ACHN (cell line): ENCODE results near the gene ENDOD1.
"Not testable (repeated sequence)": the region's sequence is repeated elsewhere in the genome, so short reads cannot be mapped to it uniquely, and the experiment has no call there.

Experiments used
- DNase-seq: peaks from one replicate; pipeline ENCODE4 v3.0.0-alpha.2; 2015
- in situ Hi-C: cut with HindIII; loops from 2 replicates; pipeline ENCODE4 v1.10.0; 2017; ENCODE audit warnings: low sequenced_read_pairs, low pct_ligation_motif_present, low pct_unique_long_range_greater_than_20kb

The ENDOD1 gene

DNA sequence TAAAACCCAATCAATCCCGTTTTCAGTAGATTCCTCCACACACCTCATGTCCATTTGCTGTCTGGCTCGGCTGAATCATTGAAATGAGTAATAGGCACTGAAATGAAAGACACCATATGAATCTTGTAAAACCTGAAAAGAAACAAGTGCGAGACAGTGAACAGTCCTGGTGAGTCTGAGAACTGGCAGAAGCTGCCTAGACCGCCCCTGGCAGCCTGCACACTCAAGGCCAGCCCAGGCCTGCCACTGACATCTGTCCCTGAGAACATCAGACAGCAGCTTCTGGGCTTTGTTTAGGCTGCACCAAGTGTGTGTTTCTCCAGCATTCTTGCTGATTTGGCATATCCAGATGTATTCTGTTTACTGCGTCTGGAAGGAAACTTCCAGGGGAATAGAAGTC is 44.8 kb downstream of the ENDOD1 start:
- peak; percentile 1 for DNase-seq
- in situ Hi-C loops = no loop called here

DNA sequence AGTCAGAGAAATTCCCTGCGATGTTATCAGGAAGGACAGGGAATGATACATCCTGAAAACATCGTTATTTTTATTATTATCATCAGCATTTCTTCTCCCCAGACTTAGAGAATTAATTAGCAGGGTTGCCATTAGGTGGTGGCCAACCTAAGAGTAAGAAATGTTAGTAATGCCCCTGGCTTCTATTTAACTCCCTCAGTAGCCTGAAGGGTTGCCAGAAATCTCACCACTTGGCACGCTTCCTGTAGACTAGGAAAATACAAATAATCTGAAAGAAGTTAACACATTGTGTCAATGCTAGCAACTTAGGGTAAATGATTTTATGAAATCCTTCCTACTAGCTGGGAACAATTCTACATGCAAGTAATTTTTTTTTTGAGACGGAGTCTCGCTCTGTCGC is 45.5 kb downstream of the ENDOD1 start:
- in situ Hi-C loops = no loop called here
- no peak for DNase-seq

DNA sequence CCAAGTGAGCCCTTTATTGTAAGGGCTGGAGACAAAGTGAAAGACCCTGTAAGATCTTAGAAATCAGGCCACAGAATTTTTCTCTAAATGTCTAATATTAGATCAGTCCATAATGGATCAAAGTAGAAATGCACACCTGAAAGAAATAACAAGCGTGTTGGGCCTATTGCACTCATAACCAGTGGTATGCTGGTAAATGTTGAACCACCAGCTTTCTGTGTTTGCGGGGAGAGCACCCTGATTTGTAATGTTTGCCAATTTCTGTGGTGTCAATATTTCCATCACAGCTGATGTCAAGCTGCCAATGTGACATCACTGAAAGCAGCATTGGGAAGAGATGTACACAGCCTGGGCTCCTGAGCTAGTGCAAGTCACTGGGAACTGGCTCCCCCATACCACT is 46.2 kb downstream of the ENDOD1 start:
- in situ Hi-C loops = no loop called here
- DNase-seq = no peak

DNA sequence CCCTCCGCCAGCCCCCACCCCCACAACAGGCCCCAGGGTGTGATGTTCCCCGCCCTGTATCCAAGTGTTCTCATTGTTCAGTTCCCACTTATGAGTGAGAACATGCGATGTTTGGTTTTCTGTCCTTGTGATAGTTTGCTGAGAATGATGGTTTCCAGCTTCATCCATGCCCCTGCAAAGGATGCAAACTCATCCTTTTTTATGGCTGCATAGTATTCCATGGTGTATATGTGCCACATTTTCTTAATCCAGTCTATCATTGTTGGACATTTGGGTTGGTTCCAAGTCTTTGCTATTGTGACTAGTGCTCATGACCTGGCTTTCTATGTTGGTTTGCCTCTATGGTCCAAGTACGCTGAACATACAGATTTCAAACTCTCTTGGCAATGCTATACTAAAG is 47.1 kb downstream of the ENDOD1 start:
- in situ Hi-C loops, DNase-seq: not testable (repeated sequence)

DNA sequence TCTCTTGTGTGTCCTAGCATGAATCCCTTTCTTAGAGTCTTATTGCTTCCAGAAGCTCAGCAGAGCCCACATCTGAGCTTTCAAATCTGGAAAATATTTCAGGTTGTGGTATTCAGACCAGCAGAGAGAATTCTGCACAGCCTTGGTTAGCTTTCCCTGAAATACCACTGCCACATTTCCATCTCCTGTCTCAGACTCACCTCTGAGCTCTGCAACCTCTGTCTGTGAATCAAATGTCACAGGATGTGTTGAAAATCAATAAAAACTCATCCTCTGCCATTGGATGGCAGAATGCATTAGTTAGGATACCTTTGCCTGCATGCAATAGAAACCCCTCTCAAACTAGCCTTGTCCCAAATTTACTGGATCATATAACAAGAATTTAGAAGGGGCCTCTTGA is 47.7 kb downstream of the ENDOD1 start:
- no peak for DNase-seq
- in situ Hi-C loops = no loop called here

DNA sequence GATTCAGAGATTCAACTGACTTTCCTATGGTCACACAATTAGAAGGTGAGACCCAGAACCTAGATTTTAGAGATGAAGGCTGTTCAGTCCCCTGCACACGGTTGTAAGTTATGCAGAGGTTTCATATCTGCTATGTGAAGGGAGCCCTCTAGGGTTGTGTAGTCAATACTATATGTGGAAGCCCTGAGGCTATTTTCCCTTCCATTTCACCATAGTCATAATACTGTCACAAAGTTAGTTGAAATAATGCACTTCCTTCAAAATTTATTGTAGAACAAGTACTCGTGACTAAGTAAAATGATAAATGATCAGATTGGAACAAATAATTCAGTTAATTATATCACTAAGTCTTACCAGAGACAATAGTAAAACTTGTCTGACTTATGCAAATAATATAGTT is 48.8 kb downstream of the ENDOD1 start:
- DNase-seq = peak; percentile 21
- in situ Hi-C loops = no loop called here

DNA sequence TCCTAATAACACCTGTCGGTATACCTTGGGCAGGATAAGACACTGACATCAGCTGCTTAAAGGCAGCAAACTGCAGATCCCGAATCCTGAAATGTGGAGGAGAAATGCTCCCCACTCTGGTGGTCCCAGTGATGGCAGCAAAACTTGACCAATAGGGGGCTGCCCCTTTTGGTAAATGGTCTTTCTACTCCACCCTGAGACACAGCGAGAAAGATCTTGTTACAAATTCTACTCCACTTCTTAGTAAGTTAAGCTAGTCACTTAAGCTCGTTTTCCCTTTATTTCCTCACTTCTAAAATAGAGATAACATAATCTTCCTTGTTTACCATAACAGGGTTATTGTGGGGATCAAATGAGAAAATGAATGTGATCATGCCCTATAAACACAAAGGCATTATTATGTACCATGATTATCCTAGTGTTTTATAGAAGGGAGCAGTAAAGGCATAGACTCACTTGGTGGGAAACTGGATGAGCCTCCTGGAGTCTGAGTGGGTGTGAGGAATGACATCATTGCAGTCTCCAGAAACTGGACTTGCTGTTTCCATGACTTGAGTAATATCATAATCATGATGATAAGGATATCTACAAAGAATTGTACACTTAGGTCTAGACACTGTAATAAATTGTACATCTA is 50.9 kb downstream of the ENDOD1 start:
- DNase-seq = no peak
- in situ Hi-C loops = no loop called here

DNA sequence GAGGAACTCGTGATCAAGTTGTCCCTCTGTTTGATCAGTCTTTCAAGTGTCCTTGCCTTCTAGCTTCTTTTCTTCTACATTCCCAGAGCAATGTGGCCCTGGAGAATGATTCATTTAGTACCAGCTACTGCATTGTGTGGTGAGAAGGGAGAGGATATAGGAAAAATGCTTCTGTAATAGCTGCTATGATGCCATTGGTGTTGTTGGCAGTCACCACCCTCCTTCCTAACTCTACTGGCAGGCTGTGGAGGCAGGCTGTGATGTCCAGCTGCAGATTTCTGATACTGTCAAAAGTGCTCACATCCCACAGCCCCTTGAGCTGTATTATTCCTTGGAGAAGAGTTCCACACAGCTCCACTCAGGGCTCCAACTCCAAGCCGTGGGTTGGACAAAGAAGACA is 52.8 kb downstream of the ENDOD1 start:
- DNase-seq = no peak
- in situ Hi-C loops = no loop called here

DNA sequence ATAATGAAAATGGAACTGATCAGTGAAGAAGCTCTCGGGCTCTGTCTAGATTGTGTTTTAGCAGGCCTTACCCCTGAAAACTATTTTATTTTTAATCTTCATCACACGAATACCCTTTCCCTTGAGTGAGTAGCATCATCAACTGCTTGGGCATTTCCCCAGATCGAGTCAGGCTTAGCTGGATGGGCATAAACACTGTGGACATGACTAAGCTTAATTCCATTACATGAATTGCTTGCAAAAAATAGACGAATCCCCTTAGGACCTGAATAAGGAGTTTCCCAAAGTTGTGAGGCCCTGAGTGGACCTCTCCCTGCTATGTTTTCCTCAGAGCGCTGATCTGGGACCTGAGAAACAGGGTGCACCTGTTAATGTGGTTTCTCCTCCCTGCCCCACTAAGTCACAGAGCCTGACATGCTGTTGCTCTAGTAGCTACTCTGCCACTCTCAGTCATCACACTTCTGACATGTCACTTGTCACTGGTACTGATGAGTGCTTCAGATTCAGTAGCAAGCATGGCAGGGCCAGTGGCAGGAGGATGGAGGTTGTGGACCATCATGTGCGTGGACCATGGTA is 53.5 kb downstream of the ENDOD1 start:
- in situ Hi-C loops = no loop called here
- DNase-seq = no peak

DNA sequence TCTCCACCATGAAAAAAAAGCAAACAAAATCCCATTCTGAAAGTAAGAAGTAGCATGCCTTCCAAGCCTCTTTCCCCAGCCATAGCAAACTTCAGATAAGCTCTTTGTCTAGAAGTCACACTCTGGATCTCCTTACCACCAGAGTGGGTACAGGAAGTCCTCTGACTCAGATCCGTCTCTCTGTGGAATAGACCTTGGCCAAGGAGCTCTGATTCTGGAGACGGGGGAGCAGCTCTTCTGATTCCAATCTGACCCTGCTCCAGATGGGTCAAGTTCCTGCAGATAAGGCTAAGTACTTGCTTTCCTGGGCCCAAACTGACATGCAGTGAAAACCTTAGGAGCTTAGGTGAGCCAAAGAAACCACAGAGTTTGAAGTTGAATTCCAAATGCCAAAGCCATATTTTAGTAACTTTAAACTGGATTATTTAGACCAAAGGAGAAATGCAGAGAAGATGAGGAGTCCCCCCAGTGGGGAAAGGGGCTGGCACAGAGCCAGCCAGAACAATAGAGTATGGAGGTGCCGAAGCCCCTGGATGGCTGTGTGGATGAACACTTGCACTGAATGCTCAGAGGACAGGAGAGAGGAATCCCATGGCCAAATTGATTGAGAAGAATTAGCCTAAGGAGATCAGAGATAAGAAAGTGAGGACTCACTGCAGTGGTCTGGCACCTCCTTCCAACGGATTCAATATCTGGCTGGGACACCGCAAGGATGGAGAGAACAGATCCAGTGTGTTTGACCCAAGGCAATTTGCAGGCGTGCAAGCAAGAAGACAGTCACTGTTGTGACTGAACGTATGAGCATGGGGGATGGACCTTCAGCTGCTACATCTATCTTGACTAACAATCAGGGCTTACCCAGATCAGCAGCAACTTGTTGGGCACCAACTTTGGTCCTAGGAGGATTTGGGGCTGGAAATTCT is 54.9 kb downstream of the ENDOD1 start:
- in situ Hi-C loops = no loop called here

DNA sequence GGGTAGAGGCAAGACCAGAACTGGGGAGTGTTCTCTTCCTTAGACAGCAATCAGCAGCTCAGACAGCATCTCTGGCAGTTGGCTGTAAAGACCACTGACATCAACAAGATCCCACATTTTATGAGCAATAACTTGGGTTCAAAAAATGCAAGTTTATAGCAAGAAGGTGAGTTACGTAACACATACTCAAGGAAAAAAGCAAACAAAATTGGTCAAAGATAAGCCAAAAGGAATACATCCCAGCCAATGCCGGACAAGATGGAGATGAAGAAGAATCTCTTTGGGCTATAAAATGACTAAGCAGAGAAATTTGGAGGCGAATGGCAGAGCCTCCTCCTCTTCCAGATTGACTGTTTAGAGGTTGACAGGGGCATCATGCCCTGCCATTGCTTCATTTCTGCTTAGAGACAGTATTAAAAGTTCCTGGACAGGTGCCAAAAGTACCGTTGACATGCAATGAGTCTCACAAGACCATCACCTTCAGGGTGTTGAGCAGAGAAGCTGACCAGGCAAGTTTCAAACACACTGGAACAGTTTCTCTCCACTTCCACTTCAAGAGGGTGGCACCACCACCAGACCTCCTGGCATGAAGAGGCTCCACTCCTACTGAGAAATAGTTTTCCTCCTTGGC is 55.9 kb downstream of the ENDOD1 start:
- in situ Hi-C loops = no loop called here
- DNase-seq = no peak

More for the DNA sequence above, 54.9 kb downstream of the ENDOD1 start:
- DNase-seq = no peak

DNA sequence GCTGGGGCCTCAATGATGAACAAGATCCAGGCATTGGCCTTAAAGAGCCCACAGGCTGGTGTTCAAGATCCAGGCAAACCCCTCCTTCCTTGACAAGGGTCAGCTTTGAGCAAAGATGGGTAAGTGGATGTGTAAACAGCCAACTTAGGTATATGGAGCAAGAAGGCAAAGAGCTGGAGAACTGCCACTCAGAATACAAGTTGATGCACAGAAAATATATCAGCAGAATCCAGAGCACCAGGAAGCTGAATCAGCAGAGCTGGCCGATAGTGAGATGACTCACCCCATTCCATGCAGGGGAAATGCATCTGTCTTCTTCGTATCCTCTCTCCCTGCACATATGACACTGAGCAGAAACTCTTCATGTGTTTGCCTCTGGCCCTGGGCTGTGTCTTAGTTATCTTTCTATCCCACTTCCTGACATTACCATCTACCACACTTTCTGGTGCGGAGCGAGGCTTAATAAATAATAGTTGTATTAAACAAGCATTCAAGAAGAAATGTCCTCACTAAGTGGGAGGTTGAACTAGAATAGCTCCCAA is 57.8 kb downstream of the ENDOD1 start:
- in situ Hi-C loops = no loop called here
- peak; percentile 61 for DNase-seq

DNA sequence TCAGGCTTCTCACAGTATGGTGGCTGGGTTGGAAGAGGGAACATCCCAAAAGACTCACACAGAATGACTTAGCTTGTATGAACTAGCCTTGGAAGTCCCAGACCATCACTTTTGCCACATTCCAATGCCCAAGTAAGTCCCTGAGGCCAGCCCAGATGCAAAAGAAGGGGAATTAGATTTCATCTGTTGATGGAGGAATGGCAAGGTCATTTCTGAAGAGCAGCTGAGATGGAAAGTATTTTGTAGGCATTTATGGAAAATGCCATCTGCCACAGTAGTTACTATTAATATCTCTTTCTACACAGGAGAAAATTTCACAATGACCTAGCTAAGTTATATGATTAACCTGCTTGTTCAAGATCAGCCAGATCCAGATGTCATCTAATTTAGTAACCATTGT is 58.8 kb downstream of the ENDOD1 start:
- in situ Hi-C loops = no loop called here
- no peak for DNase-seq

DNA sequence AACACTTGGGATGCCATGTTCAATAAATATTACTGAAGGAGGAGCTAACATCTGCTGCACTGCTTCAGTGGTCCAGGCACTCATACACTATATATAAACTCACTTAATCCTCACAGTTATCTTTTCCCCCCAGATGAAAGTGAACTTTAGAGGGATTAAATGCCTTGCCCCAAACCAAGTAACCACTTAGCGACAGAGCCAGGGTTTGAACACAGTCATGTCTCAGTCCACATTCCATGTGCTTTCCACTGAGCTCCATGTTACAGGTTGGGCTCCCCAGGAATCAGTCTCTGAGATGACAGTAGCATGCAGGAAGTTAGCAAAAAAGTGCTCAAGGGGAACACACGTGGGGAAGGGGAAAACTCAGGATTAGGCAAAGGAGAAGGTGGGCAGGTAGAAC is 59.3 kb downstream of the ENDOD1 start:
- DNase-seq = no peak
- in situ Hi-C loops = no loop called here

DNA sequence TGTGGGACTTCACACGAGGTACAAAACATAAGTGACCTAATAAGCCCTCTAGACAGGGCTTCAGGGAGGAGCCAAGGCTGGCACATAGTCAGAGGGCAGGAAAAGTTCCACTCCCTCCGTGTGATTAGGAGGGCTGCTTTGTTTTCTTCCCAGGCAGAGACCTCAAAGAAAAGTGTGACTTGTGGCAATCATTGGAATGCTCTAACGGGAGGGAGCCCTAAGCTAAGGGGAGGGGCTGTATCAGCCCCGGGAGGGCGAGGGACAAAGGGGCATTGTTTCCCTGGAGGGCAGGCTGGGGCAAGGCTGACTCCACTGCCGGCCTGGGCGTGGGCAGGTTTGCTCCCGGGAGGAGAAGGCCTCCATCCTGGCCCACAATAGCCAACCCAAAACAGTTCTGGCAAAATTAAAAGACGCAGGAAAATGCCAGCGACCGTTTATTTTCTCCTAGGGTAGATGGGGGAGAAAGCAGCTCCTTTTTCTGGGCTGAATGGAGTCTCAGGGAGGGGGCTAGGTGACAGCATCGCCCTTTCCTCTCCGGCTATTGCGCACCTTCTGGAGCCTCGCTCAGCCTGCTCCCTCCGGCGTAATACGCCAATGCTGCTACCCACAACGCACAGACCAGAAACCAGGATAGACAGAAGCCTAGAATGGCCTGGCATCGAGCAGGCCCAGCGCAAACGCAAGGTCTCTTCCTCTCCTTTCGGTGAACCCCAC is 60.2 kb downstream of the ENDOD1 start:
- in situ Hi-C loops = no loop called here
- no peak for DNase-seq

DNA sequence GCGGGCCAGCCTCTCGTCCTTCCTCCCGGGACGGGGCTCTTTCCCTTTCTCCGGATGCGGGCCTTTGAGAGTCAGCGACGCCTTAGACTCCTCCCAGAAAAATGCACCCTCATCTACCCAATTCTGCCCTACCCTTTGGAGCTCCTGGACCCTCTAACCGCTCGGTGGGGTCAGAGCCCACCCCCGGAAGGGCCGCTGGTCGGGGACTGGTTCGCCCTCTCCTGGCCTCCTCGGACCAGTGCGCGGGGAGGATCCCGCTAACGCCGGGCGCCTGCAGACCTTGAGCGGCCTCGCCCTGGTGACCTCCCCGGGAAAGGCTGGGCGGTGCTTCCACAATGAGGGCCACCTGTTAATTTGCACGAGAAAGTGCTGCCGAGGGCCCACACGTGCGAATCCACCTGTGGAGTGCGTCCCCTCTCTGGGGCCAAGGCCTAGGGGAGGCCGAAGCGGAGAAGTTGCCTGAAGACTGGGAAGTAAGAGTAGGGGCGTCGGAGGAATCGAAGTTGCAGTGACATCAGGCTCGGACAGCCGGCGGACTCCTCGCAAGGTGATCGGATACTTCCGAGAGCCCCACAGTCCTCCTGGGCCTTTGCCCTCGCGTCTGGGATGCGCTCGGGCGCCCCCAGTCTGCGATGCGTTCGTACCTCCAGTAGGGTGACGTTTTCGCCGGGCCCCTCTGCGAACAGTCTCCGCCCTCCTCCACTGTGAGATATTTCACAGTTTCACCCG is 61.5 kb downstream of the ENDOD1 start:
- in situ Hi-C loops = no loop called here
- DNase-seq = peak; percentile 81

DNA sequence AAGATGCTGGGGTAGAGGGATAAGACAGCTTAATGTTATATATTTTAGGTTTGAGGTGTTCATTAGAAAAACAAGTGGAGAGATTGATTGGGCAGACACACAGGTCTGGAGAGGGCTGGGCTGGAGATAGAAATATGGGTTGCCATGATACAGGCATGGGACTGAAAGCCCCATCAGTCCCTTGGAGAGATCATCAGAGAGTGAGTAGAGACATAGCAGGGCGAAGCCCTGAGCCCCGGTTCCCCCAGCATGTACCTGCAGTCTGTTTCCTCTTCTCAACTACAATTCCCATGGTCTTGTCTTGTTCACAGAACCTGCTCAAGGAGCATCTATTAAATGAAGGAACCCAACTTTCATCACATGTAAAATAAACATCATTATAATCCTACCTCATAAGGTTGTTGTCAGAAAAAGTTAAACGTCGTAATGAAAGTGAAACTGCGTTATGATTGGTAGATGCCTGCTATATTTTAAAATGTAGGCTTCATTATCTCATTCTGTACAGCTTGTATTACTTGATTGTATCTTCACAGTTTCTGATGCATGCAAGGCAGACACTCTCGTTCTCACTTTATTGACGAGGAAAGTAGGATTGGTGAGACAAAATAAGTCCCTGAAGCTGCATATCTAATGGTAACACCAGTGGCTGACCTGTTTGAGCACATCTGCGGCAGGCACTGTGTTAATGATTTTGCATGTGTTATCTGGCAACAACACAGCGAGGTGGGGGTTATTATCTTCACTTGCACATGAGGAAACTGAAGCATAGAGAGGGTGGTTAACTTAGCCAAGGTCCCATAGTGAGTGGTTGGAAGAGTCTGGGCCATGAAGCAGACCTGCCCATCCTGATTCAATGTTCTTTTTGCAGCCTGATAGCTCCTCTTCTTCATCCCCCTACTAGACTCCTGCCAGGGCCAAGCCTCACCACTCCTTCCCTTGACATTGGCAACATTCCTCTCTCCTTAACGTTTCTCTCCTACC is 63.5 kb downstream of the ENDOD1 start:
- no peak for DNase-seq
- in situ Hi-C loops = no loop called here
